NCI-H748 (cell line): ENCODE measurements around the gene PANX2.

Experiments
- DNase-seq: peaks from one replicate; lab custom pipeline; 2025; ENCODE audit not compliant: unreplicated experiment; lab: John Stamatoyannopoulos, UW

Gene PANX2

DNA sequence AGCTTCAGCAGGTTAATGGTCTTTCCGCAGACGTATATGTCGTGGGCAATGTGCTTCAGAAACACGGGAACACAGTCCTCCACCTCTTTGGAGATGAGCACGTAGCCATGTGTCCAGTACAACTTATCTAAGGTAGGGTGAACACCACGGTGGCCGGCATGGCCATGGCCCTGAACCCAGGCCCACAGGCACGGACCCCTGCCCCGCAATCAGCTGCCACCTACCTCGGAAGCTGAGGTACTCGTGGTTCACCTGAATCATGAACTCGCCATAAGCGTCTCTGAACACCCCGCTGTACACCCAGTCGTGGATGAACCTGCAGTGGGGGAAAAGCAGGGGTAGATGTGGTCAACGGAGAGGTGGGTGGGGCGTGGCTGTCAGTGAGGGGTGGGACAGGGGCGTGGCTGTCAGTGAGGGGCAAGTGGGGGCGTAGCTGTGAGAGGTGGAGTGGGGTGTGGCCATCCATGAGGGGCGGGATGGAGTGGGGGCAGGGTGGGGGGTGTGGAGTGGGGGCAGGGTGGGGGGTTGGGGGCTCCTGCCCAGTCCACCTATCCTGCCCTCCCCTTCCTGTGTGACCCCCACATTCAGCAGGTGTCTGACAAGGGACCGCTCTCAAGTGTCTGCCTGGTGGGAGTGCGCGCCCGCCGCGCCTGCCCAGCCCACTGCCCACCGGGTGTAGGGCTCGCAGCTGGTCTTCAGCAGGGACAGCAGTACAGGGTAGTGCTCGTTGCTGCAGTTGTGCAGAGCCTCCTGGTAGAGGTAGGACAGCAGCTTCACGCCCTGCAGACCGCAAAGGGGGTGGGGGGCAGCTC lies 55.7 kb downstream of the PANX2 start:
- no peak for DNase-seq

- DNase-seq: no peak
Observed at GRCh38 chr22:50226875-50227165, 56.3 kb downstream of the PANX2 start.

DNA sequence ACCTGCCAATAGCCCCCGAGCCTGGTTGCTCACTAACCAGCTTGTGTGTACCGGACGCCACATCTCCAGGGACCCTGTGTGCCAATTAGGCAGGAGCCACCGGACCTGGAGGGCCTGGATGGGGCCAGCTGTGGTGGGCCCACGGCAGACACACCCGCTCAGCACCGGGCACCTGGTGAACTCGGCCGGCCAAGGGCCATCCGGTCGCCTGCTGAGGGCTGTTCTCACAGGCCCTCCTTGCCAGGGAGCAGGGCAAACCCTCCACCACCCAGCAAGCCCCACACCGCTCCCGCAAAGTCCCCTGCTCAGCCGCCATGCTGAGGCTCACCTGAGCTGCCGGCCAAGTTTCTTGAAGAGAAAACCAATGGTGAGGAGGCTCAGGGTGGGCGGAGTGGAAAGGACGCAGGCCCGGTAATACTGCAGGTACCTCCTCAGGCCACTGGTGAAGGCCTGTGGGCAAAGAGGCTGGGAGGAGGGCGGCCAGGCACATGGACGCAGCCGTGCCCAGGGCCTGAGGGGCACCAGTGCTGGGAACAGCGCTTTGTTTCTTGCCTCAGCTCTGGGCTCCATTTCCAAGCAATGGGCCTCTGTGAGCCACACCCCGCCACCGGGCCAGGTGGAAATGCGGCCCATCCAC lies 57.2 kb downstream of the PANX2 start:
- DNase-seq: no peak

- no peak for DNase-seq
Observed at GRCh38 chr22:50228366-50228765, 57.8 kb downstream of the PANX2 start.

DNA sequence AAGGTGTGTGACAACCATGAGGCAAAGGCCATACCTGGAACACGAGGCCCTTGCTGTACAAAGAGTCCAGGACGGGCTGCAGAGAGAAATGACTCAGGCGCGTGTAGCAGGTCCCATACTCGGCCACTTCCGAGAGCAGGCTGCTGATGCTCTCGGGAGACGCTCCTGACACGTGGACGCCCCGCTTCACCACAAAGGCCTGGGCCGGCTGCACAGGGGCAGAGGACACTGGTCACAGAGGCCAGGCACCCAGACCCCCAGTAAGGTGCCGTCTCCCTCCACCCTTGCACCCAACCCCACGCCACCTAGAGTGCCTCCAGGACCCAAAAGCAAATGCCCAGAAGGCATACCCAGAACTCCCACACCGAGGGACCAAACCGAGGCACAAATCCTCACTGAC lies 58.8 kb downstream of the PANX2 start:
- DNase-seq: no peak
